ENCODE data around the gene CYP46A1. TPM values are rescaled to one million over a fixed set of nuclear protein-coding genes. Genes with fewer than 3 reads are reported as not detected.

CYP46A1 gene
- total RNA-seq, 4 donors from 2014 or later = 0.26 to 6.4 (median 1.7) TPM

- Histone ChIP-seq H3K9me3 (no peaks in the 10 kb centered on the region), H3K27ac (no peak overlapping the region), H3K4me1 (peaks cover 0 to 7% of the 10 kb centered on the region in 2 donors), H3K27me3 (no peaks in the 10 kb centered on the region), H3K4me3 (no peak overlapping the region), H3K36me3 (no peaks in the 10 kb centered on the region)
- intact Hi-C loops (cut with DNase I; ENCODE audit: low total_unique reads) = loop anchor here (2.0 to 5.0 kb wide), 2 partner anchors 61 to 153 kb away; partner anchors contain the start of gene EML1
- no peak for TF ChIP-seq POLR2A (IDR thresholded peaks at IDR 0.05)
- TF ChIP-seq, protein P1, sequence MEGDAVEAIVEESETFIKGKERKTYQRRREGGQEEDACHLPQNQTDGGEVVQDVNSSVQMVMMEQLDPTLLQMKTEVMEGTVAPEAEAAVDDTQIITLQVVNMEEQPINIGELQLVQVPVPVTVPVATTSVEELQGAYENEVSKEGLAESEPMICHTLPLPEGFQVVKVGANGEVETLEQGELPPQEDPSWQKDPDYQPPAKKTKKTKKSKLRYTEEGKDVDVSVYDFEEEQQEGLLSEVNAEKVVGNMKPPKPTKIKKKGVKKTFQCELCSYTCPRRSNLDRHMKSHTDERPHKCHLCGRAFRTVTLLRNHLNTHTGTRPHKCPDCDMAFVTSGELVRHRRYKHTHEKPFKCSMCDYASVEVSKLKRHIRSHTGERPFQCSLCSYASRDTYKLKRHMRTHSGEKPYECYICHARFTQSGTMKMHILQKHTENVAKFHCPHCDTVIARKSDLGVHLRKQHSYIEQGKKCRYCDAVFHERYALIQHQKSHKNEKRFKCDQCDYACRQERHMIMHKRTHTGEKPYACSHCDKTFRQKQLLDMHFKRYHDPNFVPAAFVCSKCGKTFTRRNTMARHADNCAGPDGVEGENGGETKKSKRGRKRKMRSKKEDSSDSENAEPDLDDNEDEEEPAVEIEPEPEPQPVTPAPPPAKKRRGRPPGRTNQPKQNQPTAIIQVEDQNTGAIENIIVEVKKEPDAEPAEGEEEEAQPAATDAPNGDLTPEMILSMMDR (IDR thresholded peaks at IDR 0.05) = no peak
- peak; percentile 12 to 37 for DNase-seq
Observed at GRCh38 chr14:99731547-99732435, 47.7 kb downstream of the CYP46A1 start.

DNA sequence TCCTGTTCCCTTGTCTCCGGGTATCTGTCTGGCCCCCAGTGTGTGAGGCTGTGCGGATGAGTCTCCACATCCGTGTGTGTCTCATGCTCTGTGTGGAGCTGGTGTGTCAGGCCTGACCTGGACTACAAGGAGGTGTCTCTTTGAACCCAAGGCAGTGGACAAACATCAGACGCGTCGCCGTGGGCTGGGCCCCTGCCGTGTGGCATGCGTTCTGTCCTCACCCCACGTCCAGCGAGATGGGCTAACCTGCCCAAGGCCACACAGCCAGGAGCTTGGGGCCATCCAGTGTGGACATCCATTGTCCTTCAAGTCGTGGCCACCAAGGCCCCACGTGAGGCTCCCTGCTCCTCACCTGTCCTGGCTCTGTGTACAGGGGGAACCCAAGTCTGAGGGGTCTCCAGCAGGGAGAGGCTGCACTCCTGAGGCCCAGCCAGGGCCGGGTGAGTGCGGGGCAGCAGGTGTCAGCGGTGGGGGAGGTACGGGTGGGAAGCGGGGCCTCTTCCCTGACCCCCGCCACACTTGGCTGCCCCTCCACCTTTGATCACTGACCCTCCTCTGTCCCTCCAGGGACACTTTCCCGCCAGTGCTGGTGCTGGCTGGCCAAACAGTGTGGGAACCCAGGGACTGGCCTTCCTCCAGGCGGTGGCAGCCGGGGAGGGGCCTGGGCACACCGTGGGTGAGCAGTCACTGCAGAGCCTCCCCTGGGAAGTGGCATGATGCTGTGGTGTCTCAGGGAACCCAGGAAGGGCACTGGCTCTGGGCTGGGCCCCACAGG is 48.5 kb downstream of the CYP46A1 start:
- Histone ChIP-seq H3K4me3 (no peak overlapping the region), H3K4me1 (peaks cover 0 to 7% of the 10 kb centered on the region in 2 donors), H3K27ac (no peak overlapping the region), H3K9me3 (no peaks in the 10 kb centered on the region), H3K27me3 (no peaks in the 10 kb centered on the region), H3K36me3 (no peaks in the 10 kb centered on the region)
- TF ChIP-seq, protein P1 (IDR thresholded peaks at IDR 0.05) = no peak
- no peak for TF ChIP-seq POLR2A (IDR thresholded peaks at IDR 0.05)
- peak; percentile 14 for DNase-seq
- intact Hi-C loops (cut with DNase I; ENCODE audit: low total_unique reads) = loop anchor here (5.0 kb wide), 1 partner anchor 60 kb away; the partner anchor contains the start of gene EML1

DNA sequence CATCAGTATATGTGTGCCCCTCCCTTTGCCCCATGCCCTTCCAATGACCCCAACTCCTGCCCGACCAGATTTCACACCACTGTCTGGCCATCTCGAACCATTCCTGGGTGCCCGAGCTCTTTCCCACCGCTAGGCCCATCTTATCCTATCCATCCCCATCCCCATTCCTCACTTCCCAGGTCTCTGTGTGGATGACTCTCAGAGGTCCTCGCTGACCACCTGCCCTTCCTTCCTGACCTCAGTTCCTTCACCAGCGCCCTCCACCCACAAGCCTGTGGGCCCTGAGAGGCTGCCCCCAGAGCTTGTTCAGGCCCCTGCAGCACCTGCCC is 49.1 kb downstream of the CYP46A1 start:
- no peak for TF ChIP-seq POLR2A (IDR thresholded peaks at IDR 0.05)
- TF ChIP-seq, protein P1 (IDR thresholded peaks at IDR 0.05) = no peak
- no peaks in the 10 kb centered on the region for H3K9me3 ChIP-seq
- H3K4me3 ChIP-seq = no peak overlapping the region
- no peaks in the 10 kb centered on the region for H3K36me3 ChIP-seq
- intact Hi-C loops (cut with DNase I; ENCODE audit: low total_unique reads) = loop anchor here (5.0 kb wide), 1 partner anchor 59 kb away; the partner anchor contains the start of gene EML1
- no peak overlapping the region for H3K27ac ChIP-seq
- H3K4me1 ChIP-seq = peaks cover 0 to 7% of the 10 kb centered on the region in 2 donors
- peak in 1 of 2 donors; percentile 6 for DNase-seq
- no peaks in the 10 kb centered on the region for H3K27me3 ChIP-seq

- Histone ChIP-seq H3K4me1 (peaks cover 0 to 7% of the 10 kb centered on the region in 2 donors), H3K9me3 (no peaks in the 10 kb centered on the region), H3K27me3 (no peaks in the 10 kb centered on the region), H3K4me3 (no peak overlapping the region), H3K36me3 (no peaks in the 10 kb centered on the region), H3K27ac (no peak overlapping the region)
- peak; percentile 16 to 23 for DNase-seq
- TF ChIP-seq, protein P1 (IDR thresholded peaks at IDR 0.05) = no peak
- TF ChIP-seq POLR2A (IDR thresholded peaks at IDR 0.05) = no peak
- intact Hi-C loops (cut with DNase I; ENCODE audit: low total_unique reads) = loop anchor here (5.0 kb wide), 1 partner anchor 59 kb away; the partner anchor contains the start of gene EML1
Observed at GRCh38 chr14:99733540-99734405, 49.7 kb downstream of the CYP46A1 start.

All from uterus (tissue), 4 donors.